ENCODE data around the gene ORAI2. TPM values are rescaled to one million over a fixed set of nuclear protein-coding genes. Genes with fewer than 3 reads are reported as not detected.

The ORAI2 gene
- total RNA-seq, 4 donors from 2014 or later, result 3.1 to 99.9 (median 11.0) TPM

DNA sequence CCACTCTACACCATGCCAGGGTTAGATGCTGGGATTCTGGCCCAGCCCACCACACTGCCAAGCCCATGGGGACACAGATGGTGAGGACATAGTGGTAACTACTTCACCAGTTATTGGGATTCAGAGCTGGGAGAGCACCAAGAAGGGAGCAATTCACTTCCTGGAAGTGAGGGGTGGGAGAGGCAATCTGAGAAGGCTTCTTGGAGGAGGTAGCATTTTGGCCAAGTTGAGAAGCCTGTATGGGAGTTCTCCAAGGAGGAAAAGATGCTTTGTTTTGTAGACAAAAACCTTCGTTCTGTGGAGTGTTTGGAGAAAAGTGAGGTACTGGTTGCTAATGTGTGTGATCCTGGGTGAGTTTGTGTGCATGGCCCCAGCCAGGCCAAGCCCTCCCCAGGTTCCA is 41.0 kb upstream of the ORAI2 start:
- Histone ChIP-seq H3K4me1 (peaks cover 4 to 14% (median 12%) of the 10 kb centered on the region in 4 donors), H3K4me3 (no peak overlapping the region), H3K27ac (no peak overlapping the region), H3K27me3 (no peaks in the 10 kb centered on the region), H3K9me3 (no peaks in the 10 kb centered on the region), H3K36me3 (no peaks in the 10 kb centered on the region)
- in situ Hi-C loops (cut with MboI; ENCODE audit: low pct_ligation_motif_present in 1 of 4, low pct_unique_long_range_greater_than_20kb in 1 of 4, low sequenced_read_pairs in 3 of 4), result loop anchor here (5.0 to 25.0 kb wide), 3 partner anchors 108 to 855 kb away; partner anchors contain the start of gene SH2B2 (in 2 of the 4)
- no peak for DNase-seq
- 93% methylated on average over 1 of the region's 1 CpG; no CpG with 5 or more reads in 1 of the 2 donors for WGBS, 2 donors (ENCODE audit: low coverage in 1 of 2)
- intact Hi-C loops (cut with DNase I; ENCODE audit: low total_unique reads), result no loop called here
- no peak for TF ChIP-seq POLR2AphosphoS5 (IDR thresholded peaks at IDR 0.05)
- no peak for TF ChIP-seq POLR2A (IDR thresholded peaks at IDR 0.05)
- TF ChIP-seq, protein P1, sequence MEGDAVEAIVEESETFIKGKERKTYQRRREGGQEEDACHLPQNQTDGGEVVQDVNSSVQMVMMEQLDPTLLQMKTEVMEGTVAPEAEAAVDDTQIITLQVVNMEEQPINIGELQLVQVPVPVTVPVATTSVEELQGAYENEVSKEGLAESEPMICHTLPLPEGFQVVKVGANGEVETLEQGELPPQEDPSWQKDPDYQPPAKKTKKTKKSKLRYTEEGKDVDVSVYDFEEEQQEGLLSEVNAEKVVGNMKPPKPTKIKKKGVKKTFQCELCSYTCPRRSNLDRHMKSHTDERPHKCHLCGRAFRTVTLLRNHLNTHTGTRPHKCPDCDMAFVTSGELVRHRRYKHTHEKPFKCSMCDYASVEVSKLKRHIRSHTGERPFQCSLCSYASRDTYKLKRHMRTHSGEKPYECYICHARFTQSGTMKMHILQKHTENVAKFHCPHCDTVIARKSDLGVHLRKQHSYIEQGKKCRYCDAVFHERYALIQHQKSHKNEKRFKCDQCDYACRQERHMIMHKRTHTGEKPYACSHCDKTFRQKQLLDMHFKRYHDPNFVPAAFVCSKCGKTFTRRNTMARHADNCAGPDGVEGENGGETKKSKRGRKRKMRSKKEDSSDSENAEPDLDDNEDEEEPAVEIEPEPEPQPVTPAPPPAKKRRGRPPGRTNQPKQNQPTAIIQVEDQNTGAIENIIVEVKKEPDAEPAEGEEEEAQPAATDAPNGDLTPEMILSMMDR (IDR thresholded peaks at IDR 0.05), result no peak
- no peak for TF ChIP-seq EP300 (IDR thresholded peaks at IDR 0.05; ENCODE audit: low read depth)

DNA sequence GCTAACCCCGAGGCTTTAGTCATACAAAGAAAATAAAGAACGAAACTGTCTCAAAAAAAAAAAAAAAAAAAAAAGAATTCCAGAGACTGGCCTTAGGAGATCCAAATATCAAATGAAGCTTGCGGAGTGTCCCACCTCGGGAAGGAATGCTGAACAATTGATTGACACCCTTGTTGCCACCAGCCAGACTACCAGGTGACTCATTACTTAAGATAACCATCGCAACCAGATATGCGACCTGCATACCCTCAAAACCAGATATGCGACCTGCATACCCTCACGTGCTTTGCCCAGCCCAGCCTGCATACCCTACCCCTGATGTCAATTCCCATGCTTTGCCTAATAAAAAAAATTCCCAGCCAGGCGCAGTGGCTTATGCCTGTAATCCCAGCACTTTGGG is 39.9 kb upstream of the ORAI2 start:
- H3K9me3 ChIP-seq, result no peaks in the 10 kb centered on the region
- DNase-seq, result no peak
- no peak overlapping the region for H3K27ac ChIP-seq
- H3K4me3 ChIP-seq, result no peak overlapping the region
- TF ChIP-seq, protein P1 (IDR thresholded peaks at IDR 0.05), result no peak
- TF ChIP-seq EP300 (IDR thresholded peaks at IDR 0.05; ENCODE audit: low read depth) (no peak), POLR2A (IDR thresholded peaks at IDR 0.05) (no peak), POLR2AphosphoS5 (IDR thresholded peaks at IDR 0.05) (no peak)
- in situ Hi-C loops (cut with MboI; ENCODE audit: low pct_ligation_motif_present in 1 of 4, low pct_unique_long_range_greater_than_20kb in 1 of 4, low sequenced_read_pairs in 3 of 4), result loop anchor here (5.0 to 25.0 kb wide), 3 partner anchors 109 to 856 kb away; partner anchors contain the start of gene SH2B2 (in 2 of the 4)
- H3K27me3 ChIP-seq, result no peaks in the 10 kb centered on the region
- peaks cover 4 to 20% (median 14%) of the 10 kb centered on the region in 4 donors for H3K4me1 ChIP-seq
- intact Hi-C loops (cut with DNase I; ENCODE audit: low total_unique reads), result no loop called here
- no peaks in the 10 kb centered on the region for H3K36me3 ChIP-seq
- 88 to 94% methylated on average over 5 to 9 of the region's 9 CpGs for WGBS, 2 donors (ENCODE audit: low coverage in 1 of 2)

DNA sequence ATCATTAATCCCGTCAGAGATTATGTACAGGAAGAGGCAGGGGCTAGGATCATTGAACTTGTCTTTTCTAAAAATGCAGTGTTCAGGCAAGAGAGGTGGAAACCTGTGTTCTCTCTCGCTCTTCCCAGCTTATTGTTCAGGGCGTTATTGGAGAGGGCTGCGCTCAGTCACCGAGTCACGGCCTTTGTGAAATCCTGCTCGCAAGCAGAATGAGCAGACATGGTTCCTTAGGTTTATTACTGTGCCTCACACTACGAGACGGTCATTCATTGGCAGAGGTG is 37.8 kb upstream of the ORAI2 start:
- H3K4me1 ChIP-seq, result peaks cover 4 to 20% (median 14%) of the 10 kb centered on the region in 4 donors
- TF ChIP-seq, protein P1 (IDR thresholded peaks at IDR 0.05), result no peak
- TF ChIP-seq POLR2AphosphoS5 (IDR thresholded peaks at IDR 0.05) (no peak), POLR2A (IDR thresholded peaks at IDR 0.05) (no peak), EP300 (IDR thresholded peaks at IDR 0.05; ENCODE audit: low read depth) (no peak)
- H3K36me3 ChIP-seq, result peaks cover 0 to 14% (median 1%) of the 10 kb centered on the region in 4 donors
- H3K27ac ChIP-seq, result peak overlapping the region; percentile 79 to 95 (median 85)
- DNase-seq, result no peak
- no peaks in the 10 kb centered on the region for H3K27me3 ChIP-seq
- 8 to 35% methylated on average over 2 to 9 of the region's 9 CpGs for WGBS, 2 donors (ENCODE audit: low coverage in 1 of 2)
- in situ Hi-C loops (cut with MboI; ENCODE audit: low pct_ligation_motif_present in 1 of 4, low pct_unique_long_range_greater_than_20kb in 1 of 4, low sequenced_read_pairs in 3 of 4), result loop anchor here in 3 of 4 donors (10.0 to 25.0 kb wide), 2 partner anchors 111 to 858 kb away; partner anchors contain the start of gene SH2B2 (in 2 of the 3)
- H3K4me3 ChIP-seq, result peak overlapping the region; percentile 34 to 97 (median 83)
- intact Hi-C loops (cut with DNase I; ENCODE audit: low total_unique reads), result no loop called here
- no peaks in the 10 kb centered on the region for H3K9me3 ChIP-seq

DNA sequence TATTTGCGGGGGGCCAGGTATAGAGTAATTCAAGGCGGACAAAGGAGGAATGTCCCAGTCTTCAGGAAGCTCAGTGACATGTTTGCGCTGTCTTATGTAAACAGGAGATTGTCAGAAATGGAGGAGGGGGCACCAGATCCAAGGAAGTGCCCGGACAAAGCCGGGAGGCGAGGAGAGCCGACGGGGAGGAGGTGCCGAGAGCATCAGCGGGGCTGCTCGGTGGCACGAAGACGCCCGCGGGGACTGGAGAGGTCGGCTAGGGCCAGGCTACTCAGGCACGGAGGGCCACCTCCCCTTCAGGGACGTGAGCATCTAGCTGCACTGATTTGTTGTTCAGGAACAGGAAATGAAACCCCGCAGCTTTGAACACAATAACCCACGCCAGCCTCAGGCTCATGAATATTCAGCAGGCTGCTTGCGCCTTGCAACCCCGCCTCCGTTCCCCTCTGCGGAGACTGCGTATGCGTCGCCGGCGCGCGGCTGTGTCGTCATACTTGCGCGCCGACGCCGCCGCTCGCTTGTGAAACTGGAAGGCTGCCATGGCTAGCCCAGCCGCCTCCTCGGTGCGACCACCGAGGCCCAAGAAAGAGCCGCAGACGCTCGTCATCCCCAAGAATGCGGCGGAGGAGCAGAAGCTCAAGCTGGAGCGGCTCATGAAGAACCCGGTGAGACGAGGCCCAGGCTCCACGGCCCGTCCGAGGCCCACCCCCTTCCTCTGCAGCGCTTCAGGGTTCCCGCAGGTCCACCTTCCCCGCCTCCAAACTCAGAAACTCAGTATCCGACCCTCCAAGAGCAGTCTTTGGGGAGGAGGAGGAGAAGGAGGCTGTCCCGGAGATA is 37.3 kb upstream of the ORAI2 start, which contains the start of gene PRKRIP1:
Gene PRKRIP1, plus strand, starts transcription at position 491 of the 837 bp plus-strand sequence. Its CDS starts 49 bp downstream, at position 540.
- Histone ChIP-seq H3K36me3 (peaks cover 0 to 17% (median 2%) of the 10 kb centered on the region in 4 donors), H3K27me3 (no peaks in the 10 kb centered on the region), H3K9me3 (no peaks in the 10 kb centered on the region), H3K27ac (peak within 1 kb of the TSS; percentile 79 to 95 (median 85)), H3K4me3 (peak within 1 kb of the TSS; percentile 78 to 97 (median 84)), H3K4me1 (peaks cover 4 to 20% (median 14%) of the 10 kb centered on the region in 4 donors)
- TF ChIP-seq POLR2AphosphoS5 (IDR thresholded peaks at IDR 0.05), result peak; percentile 62 to 79 (median 71)
- peak; percentile 68 for TF ChIP-seq POLR2A (IDR thresholded peaks at IDR 0.05)
- no peak for TF ChIP-seq EP300 (IDR thresholded peaks at IDR 0.05; ENCODE audit: low read depth)
- DNase-seq, result peak; percentile 89
- 0% methylated on average over 5 to 35 of the region's 59 CpGs for WGBS, 2 donors (ENCODE audit: low coverage in 1 of 2)
- in situ Hi-C loops (cut with MboI; ENCODE audit: low pct_ligation_motif_present in 1 of 4, low pct_unique_long_range_greater_than_20kb in 1 of 4, low sequenced_read_pairs in 3 of 4), result loop anchor here in 3 of 4 donors (10.0 to 25.0 kb wide), 2 partner anchors 111 to 859 kb away; partner anchors contain the start of gene SH2B2 (in 2 of the 3)
- intact Hi-C loops (cut with DNase I; ENCODE audit: low total_unique reads), result no loop called here
